Astrocyte (in vitro differentiated cells and primary cell): ENCODE measurements around the gene TRMT112. TPM values are rescaled to one million over a fixed set of nuclear protein-coding genes. Genes with fewer than 3 reads are reported as not detected.
A peak's percentile ranks its signal among the peaks of the same experiment; 100 is the strongest.

ENCODE experiments used
- DNase-seq: peaks from one replicate; pipeline ENCODE4 v3.0.0-alpha.2; 2010; ENCODE audit warnings: low read depth
- FAIRE-seq: peaks from 2 replicates; lab custom pipeline; 2011; peaks lifted over from hg19 to GRCh38; lab: Jason Lieb, UNC
- H2AFZ ChIP-seq: 2 replicates; pipeline ENCODE4 v1.6.0; 2012; ENCODE audit warnings: low read depth, low read length, inconsistent platforms
- H3K27ac ChIP-seq: 2 replicates; pipeline ENCODE4 v1.5.1; 2011; ENCODE audit warnings: low read depth, low read length, inconsistent platforms
- H3K27me3 ChIP-seq: 2 replicates; pipeline ENCODE4 v1.6.0; 2011; ENCODE audit warnings: low read length, inconsistent platforms; ENCODE audit not compliant: insufficient read depth
- H3K36me3 ChIP-seq: 2 replicates; pipeline ENCODE4 v1.5.1; 2011; ENCODE audit warnings: low read length, inconsistent platforms; ENCODE audit not compliant: insufficient read depth
- H3K4me1 ChIP-seq: 2 replicates; pipeline ENCODE4 v1.5.1; 2011; ENCODE audit warnings: low read length, inconsistent platforms; ENCODE audit not compliant: insufficient read depth
- H3K4me2 ChIP-seq: 2 replicates; pipeline ENCODE4 v1.6.0; 2012; ENCODE audit warnings: low read length, inconsistent platforms
- H3K4me3 ChIP-seq: 2 replicates; pipeline ENCODE4 v1.5.1; 2011; ENCODE audit warnings: low read depth, mild to moderate bottlenecking, low read length, inconsistent platforms; ENCODE audit not compliant: insufficient read depth
- H3K79me2 ChIP-seq: 2 replicates; pipeline ENCODE4 v1.6.0; 2012; ENCODE audit warnings: mild to moderate bottlenecking, low read length, inconsistent platforms; ENCODE audit not compliant: insufficient read depth
- H3K9ac ChIP-seq: 2 replicates; pipeline ENCODE4 v1.6.0; 2012; ENCODE audit warnings: mild to moderate bottlenecking, low read length, inconsistent platforms
- H3K9me3 ChIP-seq: 2 replicates; pipeline ENCODE4 v1.5.1; 2012; ENCODE audit warnings: low read depth, mild to moderate bottlenecking, low read length, inconsistent platforms; ENCODE audit not compliant: insufficient read depth
- H4K20me1 ChIP-seq: 2 replicates; pipeline ENCODE4 v1.6.0; 2012; ENCODE audit warnings: low read length, inconsistent platforms; ENCODE audit not compliant: insufficient read depth
- H3K27ac Mint-ChIP-seq: one replicate; pipeline ENCODE4 v1.8.0; 2021; ENCODE audit warnings: mild to moderate bottlenecking, mixed read lengths; ENCODE audit not compliant: unreplicated experiment
- H3K27me3 Mint-ChIP-seq: one replicate; pipeline ENCODE4 v1.8.0; 2021; ENCODE audit warnings: low read depth, mixed read lengths; ENCODE audit not compliant: unreplicated experiment
- H3K36me3 Mint-ChIP-seq: one replicate; pipeline ENCODE4 v1.8.0; 2021; ENCODE audit warnings: low read depth, mixed read lengths; ENCODE audit not compliant: unreplicated experiment
- H3K4me1 Mint-ChIP-seq: one replicate; pipeline ENCODE4 v1.8.0; 2021; ENCODE audit warnings: low read depth, mixed read lengths; ENCODE audit not compliant: unreplicated experiment
- H3K4me3 Mint-ChIP-seq: one replicate; pipeline ENCODE4 v1.8.0; 2021; ENCODE audit warnings: mild to moderate bottlenecking, moderate library complexity, mixed read lengths; ENCODE audit not compliant: unreplicated experiment
- H3K9me3 Mint-ChIP-seq: one replicate; pipeline ENCODE4 v1.8.0; 2021; ENCODE audit warnings: mild to moderate bottlenecking, mixed read lengths; ENCODE audit not compliant: unreplicated experiment
- CTCF ChIP-seq: IDR thresholded peaks from 2 replicates; pipeline ENCODE4 v1.5.1; 2011; ENCODE audit warnings: low read depth, mild to moderate bottlenecking, inconsistent platforms, low read length, moderate library complexity; ENCODE audit not compliant: insufficient read depth
- EZH2 ChIP-seq: IDR thresholded peaks from 2 replicates; pipeline ENCODE4 v1.6.1; 2012; ENCODE audit warnings: mild to moderate bottlenecking, low read length, inconsistent platforms; ENCODE audit not compliant: insufficient read depth
- total RNA-seq: library from RNA; stranded (reverse); gene quantifications from 2 replicates; pipeline ENCODE4 v1.2.1, GENCODE V29; 2021

The TRMT112 gene
- total RNA-seq, 1 donor from 2014 or later, result 146 TPM

GRCh38 chr11:64305691-64306562 is 11.4 kb downstream of the TRMT112 start:
- DNase-seq, result no peak
- no peak for TF ChIP-seq EZH2
- peak; percentile 5 for TF ChIP-seq CTCF
- no peak for FAIRE-seq

GRCh38 chr11:64305075-64305690 is 12.2 kb downstream of the TRMT112 start, which contains the start of gene ESRRA:
ESRRA (plus strand) TSS chr11:64305524; CDS start chr11:64307180, 1,656 bp downstream.
- Histone ChIP-seq H3K27ac (peak within 1 kb of the TSS; percentile 56), H3K9ac (peak within 1 kb of the TSS; percentile 78), H3K79me2 (peaks cover 19% of the 10 kb centered on the region), H3K36me3 (no peaks in the 10 kb centered on the region), H3K4me2 (peak within 1 kb of the TSS; percentile 95), H2AFZ (peak within 1 kb of the TSS; percentile 81), H3K27me3 (peaks cover 10% of the 10 kb centered on the region), H4K20me1 (peaks cover 6% of the 10 kb centered on the region), H3K9me3 (no peaks in the 10 kb centered on the region), H3K4me1 (peaks cover 20% of the 10 kb centered on the region), H3K4me3 (peak within 1 kb of the TSS; percentile 73)
- Mint-ChIP-seq H3K27me3 (peaks cover 14% of the 10 kb centered on the region), H3K4me1 (no peaks in the 10 kb centered on the region), H3K36me3 (no peaks in the 10 kb centered on the region), H3K9me3 (no peaks in the 10 kb centered on the region), H3K27ac (peak within 1 kb of the TSS; percentile 80), H3K4me3 (peak within 1 kb of the TSS; percentile 94)
- DNase-seq (peak; percentile 86), FAIRE-seq (no peak)
- TF ChIP-seq CTCF (no peak), EZH2 (no peak)

More at GRCh38 chr11:64305691-64306562, 11.4 kb downstream of the TRMT112 start:
- H3K27ac ChIP-seq, result peak overlapping the region; percentile 6
- H3K4me2 ChIP-seq, result peak overlapping the region; percentile 95
- peaks cover 2% of the 10 kb centered on the region for H3K27me3 ChIP-seq
- H2AFZ ChIP-seq, result peak overlapping the region; percentile 63
- H3K4me1 Mint-ChIP-seq, result peaks cover 1% of the 10 kb centered on the region
- H3K27ac Mint-ChIP-seq, result peak overlapping the region; percentile 80
- no peaks in the 10 kb centered on the region for H3K36me3 ChIP-seq
- peaks cover 14% of the 10 kb centered on the region for H3K4me1 ChIP-seq
- H3K9ac ChIP-seq, result peak overlapping the region; percentile 78
- no peaks in the 10 kb centered on the region for H3K36me3 Mint-ChIP-seq
- peaks cover 6% of the 10 kb centered on the region for H4K20me1 ChIP-seq
- no peaks in the 10 kb centered on the region for H3K9me3 ChIP-seq
- H3K4me3 ChIP-seq, result peak overlapping the region; percentile 73
- H3K79me2 ChIP-seq, result peaks cover 22% of the 10 kb centered on the region
- H3K4me3 Mint-ChIP-seq, result peak overlapping the region; percentile 94
- H3K27me3 Mint-ChIP-seq, result peaks cover 8% of the 10 kb centered on the region
- no peaks in the 10 kb centered on the region for H3K9me3 Mint-ChIP-seq
